GM12872 (cell line): ENCODE data around the gene CFP.

Experiments
- CTCF ChIP-seq: IDR thresholded peaks from 3 replicates; pipeline ENCODE4 v1.5.1; 2011; ENCODE audit warnings: low read depth, mild to moderate bottlenecking, low read length, moderate library complexity; ENCODE audit not compliant: insufficient read depth

The CFP gene

GRCh38 chrX:47593522-47593921 is 36.2 kb downstream of the CFP start:
- no peak for TF ChIP-seq CTCF

- TF ChIP-seq CTCF, result no peak
Observed at GRCh38 chrX:47590984-47591383, 38.7 kb downstream of the CFP start.

- TF ChIP-seq CTCF, result no peak
Observed at GRCh38 chrX:47587906-47588735, 41.6 kb downstream of the CFP start.

- no peak for TF ChIP-seq CTCF
Observed at GRCh38 chrX:47587091-47587891, 42.4 kb downstream of the CFP start.

- no peak for TF ChIP-seq CTCF
Observed at GRCh38 chrX:47586043-47586787, 43.5 kb downstream of the CFP start.

GRCh38 chrX:47585273-47585672 is 44.5 kb downstream of the CFP start:
- TF ChIP-seq CTCF, result no peak

- TF ChIP-seq CTCF, result no peak
Observed at GRCh38 chrX:47584714-47585113, 45.0 kb downstream of the CFP start.
